ENCODE measurements around the gene AKT1.
"Not testable (repeated sequence)": the region's sequence is repeated elsewhere in the genome, so short reads cannot be mapped to it uniquely, and the experiment has no call there.

Gene AKT1

DNA sequence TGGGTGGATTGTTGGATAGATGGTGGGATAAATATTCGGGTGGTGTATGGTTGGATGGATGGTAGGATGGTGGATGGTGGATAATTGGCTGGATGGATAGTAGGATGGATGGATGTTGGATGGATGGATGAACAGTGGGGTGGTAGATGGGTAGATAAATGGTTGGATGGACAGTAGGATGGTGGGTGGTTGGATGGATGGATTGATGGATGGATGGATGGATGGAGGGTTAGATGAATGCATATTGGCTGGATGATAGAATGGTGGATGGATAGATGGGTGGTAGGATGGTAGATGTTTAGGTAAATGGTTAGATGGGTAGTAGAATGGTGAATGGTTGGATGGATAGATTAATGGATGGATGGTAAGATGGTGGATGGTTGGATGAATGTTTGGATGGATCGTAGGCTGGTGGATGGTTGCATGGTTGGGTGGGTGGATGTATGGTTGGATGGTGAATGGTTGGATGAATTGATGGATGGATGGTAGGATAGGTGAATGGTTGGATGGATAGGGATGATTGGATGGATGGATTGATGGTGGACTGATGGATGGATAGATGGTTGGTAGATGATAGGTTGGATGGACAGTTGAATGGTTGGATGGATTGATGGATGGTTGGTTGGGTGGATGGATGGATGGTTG lies 28.9 kb upstream of the AKT1 start:
- no peak for DNase-seq
- TF ChIP-seq GATA1 (IDR thresholded peaks at IDR 0.05; ENCODE audit: low read depth, low read length) (no peak), POLR2A (IDR thresholded peaks at IDR 0.05; ENCODE audit: low read length) (no peak)

- DNase-seq, result no peak
- TF ChIP-seq GATA1 (IDR thresholded peaks at IDR 0.05; ENCODE audit: low read depth, low read length), result no peak
- TF ChIP-seq POLR2A (IDR thresholded peaks at IDR 0.05; ENCODE audit: low read length), result no peak
Measured at GRCh38 chr14:104822821-104823615, 27.5 kb upstream of the AKT1 start.

GRCh38 chr14:104821971-104822608 lies 26.5 kb upstream of the AKT1 start:
- TF ChIP-seq GATA1 (IDR thresholded peaks at IDR 0.05; ENCODE audit: low read depth, low read length), result no peak
- no peak for TF ChIP-seq POLR2A (IDR thresholded peaks at IDR 0.05; ENCODE audit: low read length)
- DNase-seq, result no peak

- TF ChIP-seq GATA1 (IDR thresholded peaks at IDR 0.05; ENCODE audit: low read depth, low read length) (no peak), POLR2A (IDR thresholded peaks at IDR 0.05; ENCODE audit: low read length) (no peak)
- DNase-seq, result no peak
Measured at GRCh38 chr14:104821229-104821945, 25.8 kb upstream of the AKT1 start.

- DNase-seq, result no peak
- TF ChIP-seq POLR2A (IDR thresholded peaks at IDR 0.05; ENCODE audit: low read length) (no peak), GATA1 (IDR thresholded peaks at IDR 0.05; ENCODE audit: low read depth, low read length) (no peak)
Measured at GRCh38 chr14:104820669-104821228, 25.2 kb upstream of the AKT1 start.

- no peak for DNase-seq
- no peak for TF ChIP-seq GATA1 (IDR thresholded peaks at IDR 0.05; ENCODE audit: low read depth, low read length)
- TF ChIP-seq POLR2A (IDR thresholded peaks at IDR 0.05; ENCODE audit: low read length), result no peak
Measured at GRCh38 chr14:104819361-104819781, 23.8 kb upstream of the AKT1 start.

- no peak for TF ChIP-seq GATA1 (IDR thresholded peaks at IDR 0.05; ENCODE audit: low read depth, low read length)
- no peak for TF ChIP-seq POLR2A (IDR thresholded peaks at IDR 0.05; ENCODE audit: low read length)
- no peak for DNase-seq
Measured at GRCh38 chr14:104818714-104819161, 23.2 kb upstream of the AKT1 start.

DNA sequence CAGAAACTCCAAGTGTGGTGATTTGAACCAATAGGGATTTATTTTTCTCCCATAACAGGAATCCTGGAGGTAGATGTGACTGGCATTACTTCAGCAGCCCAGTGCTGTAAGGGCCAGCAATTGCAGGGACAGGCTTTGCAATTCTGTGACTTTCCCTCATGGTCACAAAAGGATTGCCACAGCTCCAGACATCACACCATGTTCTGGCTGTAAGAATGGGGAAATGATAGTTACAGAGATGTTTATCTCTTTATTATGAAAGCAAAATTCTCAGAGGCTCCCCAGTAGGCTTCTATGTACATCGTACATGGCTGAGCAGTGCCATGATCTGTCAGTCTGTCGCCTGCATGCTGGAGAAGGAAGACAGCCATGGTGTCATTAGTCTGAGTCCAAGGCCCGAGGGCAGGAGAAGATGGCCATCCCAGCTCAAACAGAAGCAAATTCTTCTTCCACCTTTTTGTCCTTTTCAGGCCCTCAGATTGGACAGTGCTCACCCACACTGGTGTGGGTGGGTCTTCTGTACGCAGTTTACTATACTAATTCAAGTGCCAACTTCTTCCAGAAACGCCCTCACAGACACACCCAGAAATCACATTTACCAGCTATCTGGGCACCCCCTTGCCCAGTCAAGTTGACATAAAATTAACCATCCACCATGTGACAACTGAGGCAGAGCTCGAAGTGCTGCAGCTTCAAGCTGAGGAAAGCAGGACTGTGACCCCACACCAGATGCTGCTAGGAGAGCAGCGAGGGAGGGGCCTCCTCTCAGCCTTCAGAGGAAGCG lies 22.6 kb upstream of the AKT1 start:
- no peak for TF ChIP-seq GATA1 (IDR thresholded peaks at IDR 0.05; ENCODE audit: low read depth, low read length)
- no peak for TF ChIP-seq POLR2A (IDR thresholded peaks at IDR 0.05; ENCODE audit: low read length)
- no peak for DNase-seq

GRCh38 chr14:104816616-104816884 lies 21.0 kb upstream of the AKT1 start:
- TF ChIP-seq GATA1 (IDR thresholded peaks at IDR 0.05; ENCODE audit: low read depth, low read length), result no peak
- TF ChIP-seq POLR2A (IDR thresholded peaks at IDR 0.05; ENCODE audit: low read length), result no peak
- DNase-seq, result no peak

- not testable (repeated sequence) for DNase-seq
Measured at GRCh38 chr14:104814701-104815100, 19.2 kb upstream of the AKT1 start.

- TF ChIP-seq POLR2A (IDR thresholded peaks at IDR 0.05; ENCODE audit: low read length) (no peak), GATA1 (IDR thresholded peaks at IDR 0.05; ENCODE audit: low read depth, low read length) (no peak)
- no peak for DNase-seq
Measured at GRCh38 chr14:104813286-104813685, 17.7 kb upstream of the AKT1 start.

DNA sequence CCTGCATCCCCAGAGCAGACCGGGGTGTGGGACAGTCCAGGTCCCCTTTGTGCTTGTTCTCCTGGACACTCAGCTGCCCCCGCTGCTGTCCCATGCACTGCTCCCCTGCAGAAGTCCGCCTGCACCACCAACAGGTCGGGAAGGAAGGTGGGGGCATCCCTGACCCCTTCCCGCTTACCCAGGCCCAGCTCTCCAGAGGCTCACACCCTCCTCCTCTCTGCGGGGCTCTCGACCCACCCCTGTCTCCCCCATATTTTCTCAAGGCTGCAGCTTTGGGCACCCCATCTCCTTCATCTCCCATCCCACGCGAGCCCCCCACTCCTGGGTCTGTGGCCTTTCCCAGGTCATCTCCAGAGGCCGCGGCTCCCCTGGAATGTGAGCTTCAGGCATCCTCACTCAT lies 14.8 kb upstream of the AKT1 start:
- no peak for TF ChIP-seq POLR2A (IDR thresholded peaks at IDR 0.05; ENCODE audit: low read length)
- TF ChIP-seq GATA1 (IDR thresholded peaks at IDR 0.05; ENCODE audit: low read depth, low read length), result no peak
- no peak for DNase-seq

DNA sequence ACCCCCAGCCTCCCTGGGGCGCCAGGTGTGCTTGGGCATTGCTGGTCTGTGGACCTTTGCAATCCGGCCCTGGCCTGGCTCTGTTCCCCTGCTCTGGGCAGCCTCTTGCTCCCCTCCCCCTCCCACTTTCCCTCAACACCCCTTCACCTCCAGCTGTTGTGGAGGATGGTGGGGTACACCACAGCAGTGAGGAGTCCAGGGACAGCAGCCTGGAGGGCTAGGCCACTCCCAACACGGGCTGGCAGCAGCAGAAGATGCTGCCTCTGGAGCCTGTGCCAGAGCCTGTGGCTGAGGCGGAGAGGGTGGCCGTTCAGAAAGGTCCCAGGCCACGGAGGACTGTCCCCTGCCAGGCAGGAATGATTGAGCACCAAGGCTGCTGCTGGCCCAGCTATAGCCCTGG lies 12.9 kb upstream of the AKT1 start:
- TF ChIP-seq GATA1 (IDR thresholded peaks at IDR 0.05; ENCODE audit: low read depth, low read length) (no peak), POLR2A (IDR thresholded peaks at IDR 0.05; ENCODE audit: low read length) (no peak)
- DNase-seq, result no peak
